Brain microvascular endothelial cell (primary cell): Measurements from ENCODE around the gene GRIN2D.

Source experiments
- DNase-seq: peaks from one replicate; pipeline ENCODE4 v3.0.0-alpha.2; 2020
- H3K27ac ChIP-seq: fragments of 250-450 bp; sonication (Bioruptor Pico); 2 replicates; pipeline ENCODE4 v1.5.1; 2020; ENCODE audit warnings: mild to moderate bottlenecking, moderate library complexity
- H3K27me3 ChIP-seq: fragments of 250-450 bp; sonication (Bioruptor Pico); replicated peaks from 2 replicates; pipeline ENCODE4 v1.5.1; 2020; ENCODE audit warnings: mild to moderate bottlenecking
- H3K36me3 ChIP-seq: fragments of 250-450 bp; sonication (Bioruptor Pico); replicated peaks from 2 replicates; pipeline ENCODE4 v1.5.1; 2020; ENCODE audit warnings: mild to moderate bottlenecking
- H3K4me3 ChIP-seq: 2 replicates; pipeline ENCODE4 v1.5.1; 2011; ENCODE audit warnings: low read depth, mild to moderate bottlenecking, control low read depth, low read length, moderate library complexity
- in situ Hi-C: cut with HindIII; loops from 2 replicates; pipeline ENCODE4 v1.10.0; 2017; ENCODE audit warnings: low sequenced_read_pairs, low pct_ligation_motif_present
- TF ChIP-seq, protein P1 (sequence below): IDR thresholded peaks from 2 replicates; pipeline ENCODE4 v1.5.1; 2011; ENCODE audit warnings: low read depth, mild to moderate bottlenecking, moderate library complexity, low read length, control low read depth, inconsistent platforms; ENCODE audit errors: missing control alignments

The GRIN2D gene

DNA sequence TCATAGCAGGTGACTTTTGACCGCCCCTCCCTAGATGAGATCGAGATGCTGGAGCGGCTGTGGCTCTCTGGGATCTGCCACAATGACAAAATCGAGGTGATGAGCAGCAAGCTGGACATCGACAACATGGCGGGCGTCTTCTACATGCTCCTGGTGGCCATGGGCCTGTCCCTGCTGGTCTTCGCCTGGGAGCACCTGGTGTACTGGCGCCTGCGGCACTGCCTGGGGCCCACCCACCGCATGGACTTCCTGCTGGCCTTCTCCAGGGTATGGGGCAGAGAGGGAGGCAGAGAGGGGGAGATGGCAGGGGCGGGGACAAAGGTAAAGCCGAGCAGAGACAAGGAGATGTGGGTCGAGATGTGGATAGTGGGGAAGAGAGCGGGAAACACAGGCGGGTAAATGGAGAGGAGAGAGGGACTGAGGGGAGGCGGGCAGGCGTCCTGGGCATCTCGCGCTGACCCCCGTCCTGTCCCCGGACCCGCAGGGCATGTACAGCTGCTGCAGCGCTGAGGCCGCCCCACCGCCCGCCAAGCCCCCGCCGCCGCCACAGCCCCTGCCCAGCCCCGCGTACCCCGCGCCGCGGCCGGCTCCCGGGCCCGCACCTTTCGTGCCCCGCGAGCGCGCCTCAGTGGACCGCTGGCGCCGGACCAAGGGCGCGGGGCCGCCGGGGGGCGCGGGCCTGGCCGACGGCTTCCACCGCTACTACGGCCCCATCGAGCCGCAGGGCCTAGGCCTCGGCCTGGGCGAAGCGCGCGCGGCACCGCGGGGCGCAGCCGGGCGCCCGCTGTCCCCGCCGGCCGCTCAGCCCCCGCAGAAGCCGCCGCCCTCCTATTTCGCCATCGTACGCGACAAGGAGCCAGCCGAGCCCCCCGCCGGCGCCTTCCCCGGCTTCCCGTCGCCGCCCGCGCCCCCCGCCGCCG lies 48.9 kb downstream of the GRIN2D start:
- no peak for DNase-seq
- H3K27ac ChIP-seq, result no peak overlapping the region
- H3K36me3 ChIP-seq, result peaks cover 3% of the 10 kb centered on the region
- H3K4me3 ChIP-seq, result no peak overlapping the region
- H3K27me3 ChIP-seq, result peaks cover 17% of the 10 kb centered on the region
- TF ChIP-seq, protein P1, sequence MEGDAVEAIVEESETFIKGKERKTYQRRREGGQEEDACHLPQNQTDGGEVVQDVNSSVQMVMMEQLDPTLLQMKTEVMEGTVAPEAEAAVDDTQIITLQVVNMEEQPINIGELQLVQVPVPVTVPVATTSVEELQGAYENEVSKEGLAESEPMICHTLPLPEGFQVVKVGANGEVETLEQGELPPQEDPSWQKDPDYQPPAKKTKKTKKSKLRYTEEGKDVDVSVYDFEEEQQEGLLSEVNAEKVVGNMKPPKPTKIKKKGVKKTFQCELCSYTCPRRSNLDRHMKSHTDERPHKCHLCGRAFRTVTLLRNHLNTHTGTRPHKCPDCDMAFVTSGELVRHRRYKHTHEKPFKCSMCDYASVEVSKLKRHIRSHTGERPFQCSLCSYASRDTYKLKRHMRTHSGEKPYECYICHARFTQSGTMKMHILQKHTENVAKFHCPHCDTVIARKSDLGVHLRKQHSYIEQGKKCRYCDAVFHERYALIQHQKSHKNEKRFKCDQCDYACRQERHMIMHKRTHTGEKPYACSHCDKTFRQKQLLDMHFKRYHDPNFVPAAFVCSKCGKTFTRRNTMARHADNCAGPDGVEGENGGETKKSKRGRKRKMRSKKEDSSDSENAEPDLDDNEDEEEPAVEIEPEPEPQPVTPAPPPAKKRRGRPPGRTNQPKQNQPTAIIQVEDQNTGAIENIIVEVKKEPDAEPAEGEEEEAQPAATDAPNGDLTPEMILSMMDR, result no peak
- in situ Hi-C loops, result no loop called here

DNA sequence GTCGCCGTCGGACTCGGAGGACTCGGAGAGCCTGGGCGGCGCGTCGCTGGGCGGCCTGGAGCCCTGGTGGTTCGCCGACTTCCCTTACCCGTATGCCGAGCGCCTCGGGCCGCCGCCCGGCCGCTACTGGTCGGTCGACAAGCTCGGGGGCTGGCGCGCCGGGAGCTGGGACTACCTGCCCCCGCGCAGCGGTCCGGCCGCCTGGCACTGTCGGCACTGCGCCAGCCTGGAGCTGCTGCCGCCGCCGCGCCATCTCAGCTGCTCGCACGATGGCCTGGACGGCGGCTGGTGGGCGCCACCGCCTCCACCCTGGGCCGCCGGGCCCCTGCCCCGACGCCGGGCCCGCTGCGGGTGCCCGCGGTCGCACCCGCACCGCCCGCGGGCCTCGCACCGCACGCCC lies 49.8 kb downstream of the GRIN2D start:
- DNase-seq, result no peak
- Histone ChIP-seq H3K36me3 (peaks cover 12% of the 10 kb centered on the region), H3K27me3 (peaks cover 17% of the 10 kb centered on the region), H3K27ac (no peak overlapping the region), H3K4me3 (no peak overlapping the region)
- in situ Hi-C loops, result no loop called here
- TF ChIP-seq, protein P1, result no peak
